ENCODE results near the gene ACVR1B. TPM values are rescaled to one million over a fixed set of nuclear protein-coding genes. Genes with fewer than 3 reads are reported as not detected.

Gene ACVR1B
- total and polyA plus RNA-seq, 2 donors (not counting 1 experiment from before 2014, with no cell fraction given), result 3.4 to 10.6 TPM

DNA sequence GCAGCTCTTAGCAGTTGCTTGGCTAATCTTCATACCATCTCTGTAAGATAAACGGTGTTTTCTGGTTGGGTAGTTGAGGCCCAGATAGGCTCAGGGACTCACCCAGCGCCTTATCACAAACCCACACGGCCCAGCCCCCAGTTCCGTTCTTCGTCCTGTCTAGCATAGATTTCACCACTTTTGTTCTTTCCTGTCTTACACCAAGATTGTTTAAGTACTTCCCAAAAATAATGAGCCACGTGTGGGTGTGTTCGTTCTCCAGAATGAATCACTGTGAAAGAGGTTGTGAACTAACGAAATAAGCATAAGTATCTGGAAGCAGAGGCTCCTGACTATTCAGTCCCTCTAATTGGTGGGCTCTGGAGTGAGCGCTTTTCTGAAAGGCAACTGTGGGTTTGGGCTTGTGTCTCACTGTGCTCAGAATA lies 21.4 kb downstream of the ACVR1B start:
- peak; percentile 19 for ATAC-seq (ENCODE audit: low read depth)
- Histone ChIP-seq H3K4me2 (replicated peaks; ENCODE audit: low read depth, low read length, poor library complexity, severe bottlenecking) (peak overlapping the region; percentile 65), H3K9me3 (ENCODE audit: control extremely low read depth in 1 of 3, control insufficient read depth in 2 of 3, insufficient read depth in 1 of 3, low read length in 2 of 3) (no peaks in the 10 kb centered on the region), H3K79me2 (ENCODE audit: control insufficient read depth, insufficient read depth, low read length) (peaks cover 4% of the 10 kb centered on the region), H4K20me1 (ENCODE audit: control insufficient read depth, insufficient read depth, low read length, poor library complexity, severe bottlenecking) (no peaks in the 10 kb centered on the region), H3K4me3 (ENCODE audit: control extremely low read depth in 1 of 5, extremely low read depth in 1 of 5, insufficient read depth in 1 of 5, low read depth in 2 of 5, low read length in 4 of 5) (peak overlapping the region in 2 of 5 experiments; percentile 6 to 16), H3K27me3 (replicated peaks in 1 of 4; ENCODE audit: control extremely low read depth in 1 of 4, control insufficient read depth in 3 of 4, insufficient read depth in 4 of 4, low read length in 3 of 4) (no peaks in the 10 kb centered on the region), H3K4me1 (ENCODE audit: control insufficient read depth in 2 of 2, insufficient read depth in 2 of 2, low read length in 2 of 2) (peaks cover 47 to 48% of the 10 kb centered on the region in 2 donors), H2AFZ (ENCODE audit: insufficient read depth, low read depth, low read length, poor library complexity, severe bottlenecking) (peak overlapping the region; percentile 12), H3K36me3 (replicated peaks in 1 of 2; ENCODE audit: control extremely low read depth in 1 of 2, control insufficient read depth in 1 of 2, extremely low read depth in 1 of 2, insufficient read depth in 2 of 2, low read length in 1 of 2) (no peaks in the 10 kb centered on the region), H3K9ac (ENCODE audit: low read length) (peak overlapping the region; percentile 5), H3K27ac (ENCODE audit: low read length in 2 of 2) (peak overlapping the region in 1 of 2 donors; percentile 29)
- H3K27ac Mint-ChIP-seq, result no peak overlapping the region
- CTCF ChIA-PET, result no interaction called here
- no peaks in the 10 kb centered on the region for H3K9me3 Mint-ChIP-seq (ENCODE audit: insufficient read depth)
- 12% methylated on average over 5 of the region's 9 CpGs for WGBS (ENCODE audit: insufficient coverage)
- POLR2A ChIA-PET, result no interaction called here
- intact Hi-C loops (cut with micrococcal nuclease), result loop anchor here (5.0 kb wide), 1 partner anchor 96 kb away; no protein-coding TSS in a partner anchor
- H3K27me3 Mint-ChIP-seq, result no peaks in the 10 kb centered on the region
- peaks cover 52% of the 10 kb centered on the region for H3K4me1 Mint-ChIP-seq
- no peak for TF ChIP-seq EZH2 (IDR thresholded peaks at IDR 0.05; ENCODE audit: borderline replicate concordance, insufficient read depth, low read depth, low read length, poor library complexity, severe bottlenecking)
- TF ChIP-seq, protein P1, sequence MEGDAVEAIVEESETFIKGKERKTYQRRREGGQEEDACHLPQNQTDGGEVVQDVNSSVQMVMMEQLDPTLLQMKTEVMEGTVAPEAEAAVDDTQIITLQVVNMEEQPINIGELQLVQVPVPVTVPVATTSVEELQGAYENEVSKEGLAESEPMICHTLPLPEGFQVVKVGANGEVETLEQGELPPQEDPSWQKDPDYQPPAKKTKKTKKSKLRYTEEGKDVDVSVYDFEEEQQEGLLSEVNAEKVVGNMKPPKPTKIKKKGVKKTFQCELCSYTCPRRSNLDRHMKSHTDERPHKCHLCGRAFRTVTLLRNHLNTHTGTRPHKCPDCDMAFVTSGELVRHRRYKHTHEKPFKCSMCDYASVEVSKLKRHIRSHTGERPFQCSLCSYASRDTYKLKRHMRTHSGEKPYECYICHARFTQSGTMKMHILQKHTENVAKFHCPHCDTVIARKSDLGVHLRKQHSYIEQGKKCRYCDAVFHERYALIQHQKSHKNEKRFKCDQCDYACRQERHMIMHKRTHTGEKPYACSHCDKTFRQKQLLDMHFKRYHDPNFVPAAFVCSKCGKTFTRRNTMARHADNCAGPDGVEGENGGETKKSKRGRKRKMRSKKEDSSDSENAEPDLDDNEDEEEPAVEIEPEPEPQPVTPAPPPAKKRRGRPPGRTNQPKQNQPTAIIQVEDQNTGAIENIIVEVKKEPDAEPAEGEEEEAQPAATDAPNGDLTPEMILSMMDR (IDR thresholded peaks at IDR 0.05), result no peak
- peak; percentile 48 for DNase-seq
- H3K4me3 Mint-ChIP-seq, result peak overlapping the region; percentile 42

DNA sequence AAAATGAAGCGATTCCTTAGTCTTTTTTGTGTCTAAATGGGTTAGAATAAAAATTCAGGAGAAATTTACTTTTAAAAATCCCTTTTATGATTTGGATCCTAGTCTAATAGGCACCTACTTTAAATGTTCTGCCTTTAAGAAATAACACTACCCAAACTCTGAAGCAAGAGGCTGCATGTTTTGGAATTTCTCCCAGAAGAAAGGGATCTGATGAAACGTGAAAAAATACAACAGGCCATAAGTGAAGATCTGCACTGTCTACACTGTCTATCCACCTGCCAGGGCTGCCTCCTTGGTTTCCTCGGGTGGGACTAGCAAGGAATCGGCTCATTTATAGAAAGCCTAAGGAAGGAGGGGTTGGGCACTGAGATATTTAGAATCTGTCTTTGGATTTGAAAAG lies 22.1 kb downstream of the ACVR1B start:
- Mint-ChIP-seq H3K27me3 (no peaks in the 10 kb centered on the region), H3K4me3 (no peak overlapping the region), H3K27ac (no peak overlapping the region), H3K9me3 (ENCODE audit: insufficient read depth) (no peaks in the 10 kb centered on the region), H3K4me1 (peaks cover 52% of the 10 kb centered on the region)
- 100% methylated on average over 1 of the region's 4 CpGs for WGBS (ENCODE audit: insufficient coverage)
- no peak for ATAC-seq (ENCODE audit: low read depth)
- Histone ChIP-seq H3K79me2 (ENCODE audit: control insufficient read depth, insufficient read depth, low read length) (peaks cover 4% of the 10 kb centered on the region), H3K9me3 (ENCODE audit: control extremely low read depth in 1 of 3, control insufficient read depth in 2 of 3, insufficient read depth in 1 of 3, low read length in 2 of 3) (no peaks in the 10 kb centered on the region), H4K20me1 (ENCODE audit: control insufficient read depth, insufficient read depth, low read length, poor library complexity, severe bottlenecking) (no peaks in the 10 kb centered on the region), H3K4me2 (replicated peaks; ENCODE audit: low read depth, low read length, poor library complexity, severe bottlenecking) (no peak overlapping the region), H3K27me3 (replicated peaks in 1 of 4; ENCODE audit: control extremely low read depth in 1 of 4, control insufficient read depth in 3 of 4, insufficient read depth in 4 of 4, low read length in 3 of 4) (no peaks in the 10 kb centered on the region), H2AFZ (ENCODE audit: insufficient read depth, low read depth, low read length, poor library complexity, severe bottlenecking) (no peak overlapping the region), H3K4me3 (ENCODE audit: control extremely low read depth in 1 of 5, extremely low read depth in 1 of 5, insufficient read depth in 1 of 5, low read depth in 2 of 5, low read length in 4 of 5) (no peak overlapping the region), H3K9ac (ENCODE audit: low read length) (no peak overlapping the region), H3K27ac (ENCODE audit: low read length in 2 of 2) (no peak overlapping the region), H3K36me3 (replicated peaks in 1 of 2; ENCODE audit: control extremely low read depth in 1 of 2, control insufficient read depth in 1 of 2, extremely low read depth in 1 of 2, insufficient read depth in 2 of 2, low read length in 1 of 2) (no peaks in the 10 kb centered on the region), H3K4me1 (ENCODE audit: control insufficient read depth in 2 of 2, insufficient read depth in 2 of 2, low read length in 2 of 2) (peaks cover 47 to 48% of the 10 kb centered on the region in 2 donors)
- ChIA-PET POLR2A (no interaction called here), CTCF (no interaction called here)
- intact Hi-C loops (cut with micrococcal nuclease), result loop anchor here (5.0 kb wide), 1 partner anchor 96 kb away; no protein-coding TSS in a partner anchor
- DNase-seq, result no peak
- no peak for TF ChIP-seq EZH2 (IDR thresholded peaks at IDR 0.05; ENCODE audit: borderline replicate concordance, insufficient read depth, low read depth, low read length, poor library complexity, severe bottlenecking)
- TF ChIP-seq, protein P1 (IDR thresholded peaks at IDR 0.05), result no peak

All from B cell (primary cell).